AG09309 (cell line): ENCODE data around the gene CLGN.
A peak's percentile ranks its signal among the peaks of the same experiment; 100 is the strongest.
"Not testable (repeated sequence)": the region's sequence is repeated elsewhere in the genome, so short reads cannot be mapped to it uniquely, and the experiment has no call there.

ENCODE experiments used
- DNase-seq: peaks from one replicate; pipeline ENCODE4 v3.0.0-alpha.2; 2010; ENCODE audit warnings: low read depth
- H3K4me3 ChIP-seq: 2 replicates; pipeline ENCODE4 v1.5.1; 2011; ENCODE audit warnings: mild to moderate bottlenecking, low read depth, low read length, moderate library complexity; ENCODE audit not compliant: control insufficient read depth
- CTCF ChIP-seq: IDR thresholded peaks from 2 replicates; pipeline ENCODE4 v1.5.1; 2011; ENCODE audit warnings: mild to moderate bottlenecking, low read depth, low read length, inconsistent platforms; ENCODE audit not compliant: insufficient read depth, control insufficient read depth; ENCODE audit errors: missing control alignments

CLGN gene

GRCh38 chr4:140463182-140463581 is 35.7 kb upstream of the CLGN start:
- TF ChIP-seq CTCF = no peak
- DNase-seq = no peak
- no peak overlapping the region for H3K4me3 ChIP-seq

DNA sequence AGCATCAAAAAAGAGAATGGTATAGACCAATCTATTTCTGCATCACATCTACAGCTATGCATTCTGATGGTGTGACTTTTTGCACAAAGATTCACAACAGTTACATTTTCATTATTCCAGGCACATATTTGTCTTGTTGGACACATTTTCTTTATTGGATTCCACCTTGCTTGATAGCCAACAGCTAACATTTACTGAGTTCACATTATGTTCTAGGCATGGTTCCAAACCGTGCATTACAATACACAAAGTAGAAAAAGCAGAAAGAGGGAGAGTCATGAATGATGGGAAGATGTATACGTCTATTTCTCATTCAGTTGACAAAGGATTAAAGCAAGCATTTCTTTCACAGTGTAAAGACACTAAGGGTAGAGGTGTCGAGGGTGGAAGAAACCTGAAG is 22.9 kb upstream of the CLGN start:
- TF ChIP-seq CTCF = no peak
- no peak overlapping the region for H3K4me3 ChIP-seq
- DNase-seq = no peak

DNA sequence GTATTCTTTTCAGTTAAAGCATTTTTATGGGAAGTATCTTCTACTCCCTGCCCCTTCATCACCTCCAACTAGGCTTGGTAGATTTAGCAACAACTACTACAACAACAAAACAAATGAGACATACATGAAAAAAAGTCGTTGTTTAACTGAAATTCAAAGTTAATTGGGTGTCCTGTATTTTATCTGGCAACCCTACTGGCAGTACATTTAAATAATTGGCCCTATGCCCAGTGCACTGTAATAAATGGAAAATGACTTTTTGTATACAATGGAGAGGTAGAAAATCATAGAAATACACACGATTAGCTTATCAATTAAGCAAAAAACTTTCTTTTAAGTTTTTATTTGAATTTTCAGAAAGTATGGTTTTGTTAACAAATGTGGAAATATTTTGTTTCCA is 21.4 kb upstream of the CLGN start:
- no peak for DNase-seq
- no peak for TF ChIP-seq CTCF
- H3K4me3 ChIP-seq = no peak overlapping the region

- TF ChIP-seq CTCF = no peak
- no peak for DNase-seq
- H3K4me3 ChIP-seq = no peak overlapping the region
These were observed 20.7 kb upstream of the CLGN start for GRCh38 chr4:140448162-140448561.

DNA sequence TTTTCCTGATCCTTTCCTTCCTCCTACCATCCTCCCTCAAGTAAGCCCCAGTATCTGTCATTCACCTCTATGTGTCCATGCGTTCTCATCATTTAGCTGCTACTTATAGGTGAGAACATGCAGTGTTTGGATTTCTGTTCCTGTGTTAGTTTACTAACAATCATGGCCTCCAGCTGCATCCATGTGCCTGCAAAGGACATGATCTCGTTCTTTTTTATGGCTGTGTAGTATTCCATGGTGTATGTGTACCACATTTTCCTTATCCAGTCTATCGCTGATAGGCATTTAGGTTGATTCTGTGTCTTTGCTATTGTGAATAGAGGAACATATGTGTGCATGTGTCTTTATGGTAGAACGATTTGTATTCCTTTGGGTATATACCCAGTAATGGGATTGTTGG is 16.9 kb upstream of the CLGN start:
- H3K4me3 ChIP-seq, DNase-seq: not testable (repeated sequence)

- DNase-seq = no peak
- no peak overlapping the region for H3K4me3 ChIP-seq
- no peak for TF ChIP-seq CTCF
These were observed 12.2 kb upstream of the CLGN start for GRCh38 chr4:140439644-140440142.

- DNase-seq = no peak
These were observed 547 bp upstream of the CLGN start for GRCh38 chr4:140427919-140428471.

More at GRCh38 chr4:140427919-140428471, 547 bp upstream of the CLGN start:
- no peak for TF ChIP-seq CTCF
- peak overlapping the region; percentile 41 for H3K4me3 ChIP-seq
